DMS53 (cell line): ENCODE results near the gene KANSL1L.
"Not testable (repeated sequence)": the region's sequence is repeated elsewhere in the genome, so short reads cannot be mapped to it uniquely, and the experiment has no call there.

Source experiments
- DNase-seq: peaks from one replicate; lab custom pipeline; 2025; lab: John Stamatoyannopoulos, UW

The KANSL1L gene, protein sequence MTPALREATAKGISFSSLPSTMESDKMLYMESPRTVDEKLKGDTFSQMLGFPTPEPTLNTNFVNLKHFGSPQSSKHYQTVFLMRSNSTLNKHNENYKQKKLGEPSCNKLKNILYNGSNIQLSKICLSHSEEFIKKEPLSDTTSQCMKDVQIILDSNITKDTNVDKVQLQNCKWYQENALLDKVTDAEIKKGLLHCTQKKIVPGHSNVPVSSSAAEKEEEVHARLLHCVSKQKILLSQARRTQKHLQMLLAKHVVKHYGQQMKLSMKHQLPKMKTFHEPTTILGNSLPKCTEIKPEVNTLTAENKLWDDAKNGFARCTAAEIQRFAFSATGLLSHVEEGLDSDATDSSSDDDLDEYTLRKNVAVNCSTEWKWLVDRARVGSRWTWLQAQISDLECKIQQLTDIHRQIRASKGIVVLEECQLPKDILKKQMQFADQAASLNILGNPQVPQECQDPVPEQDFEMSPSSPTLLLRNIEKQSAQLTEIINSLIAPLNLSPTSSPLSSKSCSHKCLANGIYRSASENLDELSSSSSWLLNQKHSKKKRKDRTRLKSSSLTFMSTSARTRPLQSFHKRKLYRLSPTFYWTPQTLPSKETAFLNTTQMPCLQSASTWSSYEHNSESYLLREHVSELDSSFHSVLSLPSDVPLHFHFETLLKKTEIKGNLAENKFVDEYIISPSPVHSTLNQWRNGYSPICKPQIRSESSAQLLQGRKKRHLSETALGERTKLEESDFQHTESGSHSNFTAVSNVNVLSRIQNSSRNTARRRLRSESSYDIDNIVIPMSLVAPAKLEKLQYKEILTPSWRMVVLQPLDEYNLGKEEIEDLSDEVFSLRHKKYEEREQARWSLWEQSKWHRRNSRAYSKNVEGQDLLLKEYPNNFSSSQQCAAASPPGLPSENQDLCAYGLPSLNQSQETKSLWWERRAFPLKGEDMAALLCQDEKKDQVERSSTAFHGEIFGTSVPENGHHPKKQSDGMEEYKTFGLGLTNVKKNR

DNA sequence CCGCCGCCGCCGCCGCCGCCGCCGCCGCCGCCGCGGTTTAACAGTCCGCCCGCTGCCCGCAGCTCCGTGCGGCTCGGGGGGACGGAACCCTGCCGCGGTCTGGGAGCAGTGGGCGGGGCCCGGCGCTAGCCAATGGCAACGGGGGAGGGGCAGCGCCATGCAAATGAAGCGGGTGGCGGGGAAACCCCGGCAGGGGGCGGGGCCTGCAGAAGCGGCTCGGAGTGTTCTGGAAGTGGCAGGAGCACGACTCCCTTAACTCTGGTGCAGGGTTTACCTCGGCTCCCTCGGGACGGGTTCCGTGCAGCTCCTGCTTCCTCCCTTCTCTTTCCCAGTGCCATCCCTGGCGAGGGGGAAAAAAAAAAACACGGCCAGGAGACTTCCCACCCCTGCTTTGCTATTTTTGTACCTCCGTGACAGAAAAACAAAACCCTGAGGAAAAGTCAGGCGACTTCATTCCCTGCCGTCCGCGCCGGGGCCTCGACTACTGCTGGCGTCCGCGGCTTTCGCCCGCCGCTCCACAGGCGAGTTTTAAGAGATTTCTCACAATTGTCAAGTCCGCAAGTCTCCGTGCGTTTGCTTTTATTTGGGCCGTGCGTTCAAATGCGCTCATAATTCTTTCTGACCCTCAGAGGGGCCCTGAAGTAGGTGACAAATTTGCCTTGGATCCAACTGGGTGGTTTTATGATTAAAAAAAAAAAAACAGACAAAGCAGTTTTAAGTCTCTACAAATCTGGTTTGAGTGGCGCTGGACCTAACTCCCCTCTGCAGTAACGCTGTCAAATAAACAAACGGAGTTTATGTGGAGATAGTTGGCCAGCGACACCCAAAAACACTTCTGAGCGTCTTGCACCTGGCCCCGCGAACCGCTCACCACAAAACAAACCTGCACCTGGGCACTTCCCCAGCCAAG lies at the start of gene KANSL1L:
TSS of gene KANSL1L (minus strand) at position 101 of the 910 bp plus-strand sequence. CDS start 16,827 bp downstream, outside the sequence.
- DNase-seq, result peak; percentile 99

DNA sequence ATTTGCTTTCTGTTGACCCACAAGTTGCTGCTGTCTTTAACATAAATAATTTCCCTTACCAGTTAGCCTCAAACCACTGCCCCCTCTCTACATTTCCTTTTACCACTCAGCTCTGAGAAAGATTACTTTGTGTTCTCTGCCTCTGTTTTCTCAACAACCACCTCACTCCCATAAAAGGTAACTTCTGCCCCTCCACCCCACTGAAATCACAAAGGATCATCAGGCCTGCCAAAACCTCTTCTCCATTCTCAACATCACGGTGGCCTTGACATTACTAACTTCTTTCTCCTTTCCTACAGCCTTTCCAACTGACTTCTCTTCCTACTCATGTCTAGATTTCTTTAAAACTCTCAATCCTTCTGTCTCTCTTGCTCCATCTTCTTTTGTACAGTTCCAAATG lies 43.9 kb upstream of the KANSL1L start:
- DNase-seq, result no peak

DNA sequence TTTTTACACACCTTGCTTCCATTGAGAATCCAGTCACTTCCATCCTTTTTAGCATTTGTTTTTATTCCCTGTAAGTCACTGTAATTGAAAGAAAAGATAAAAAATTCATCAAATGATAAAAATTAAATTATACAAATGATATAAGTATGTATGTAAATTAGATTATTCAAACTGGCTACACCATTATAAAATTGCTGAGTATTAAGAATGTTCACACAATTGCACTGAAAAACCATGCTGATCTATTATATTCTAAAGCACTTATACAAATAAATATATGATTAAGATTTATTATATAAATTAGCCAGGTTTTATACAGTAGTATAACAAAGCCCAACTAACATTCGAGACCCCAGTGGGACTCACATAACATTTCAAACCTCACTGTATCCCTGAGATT lies 39.0 kb upstream of the KANSL1L start:
- DNase-seq, result no peak

DNA sequence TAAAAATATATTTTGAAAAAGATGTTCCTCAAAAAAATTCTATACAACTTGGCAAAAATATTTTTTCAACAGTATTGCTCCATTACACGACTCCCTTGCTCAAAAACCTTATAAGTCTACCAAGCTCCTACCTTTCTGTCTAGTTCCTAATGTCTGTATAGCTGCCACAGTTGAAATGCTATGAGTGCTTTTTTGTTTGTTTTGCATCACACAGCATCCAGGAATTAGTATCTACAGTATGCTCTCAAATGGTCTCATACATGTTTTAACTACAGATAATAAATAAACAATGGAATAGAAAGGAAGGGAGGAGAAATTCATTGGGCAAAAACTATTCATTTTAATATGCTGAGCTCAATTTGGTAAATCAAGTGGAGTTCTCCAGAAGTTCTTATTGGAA lies 36.7 kb upstream of the KANSL1L start:
- peak; percentile 56 for DNase-seq

DNA sequence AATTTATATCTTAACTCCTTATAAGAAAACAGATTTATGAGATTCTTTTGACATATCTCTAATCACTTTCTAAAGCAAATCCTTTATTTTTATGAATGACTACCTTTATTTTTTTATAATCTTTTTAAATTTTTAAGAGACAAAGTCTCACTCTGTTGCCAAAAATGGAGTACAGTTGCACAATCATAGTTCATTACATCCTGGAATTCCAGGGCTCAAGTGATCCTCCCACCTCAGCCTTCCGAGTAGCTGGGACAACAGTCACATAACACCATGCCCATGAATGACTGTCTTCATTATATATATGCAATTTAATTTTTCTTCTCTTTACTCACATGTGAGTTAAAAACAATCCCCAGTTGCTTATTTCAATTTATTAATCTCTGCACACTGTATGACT lies 32.3 kb upstream of the KANSL1L start:
- DNase-seq, result no peak

DNA sequence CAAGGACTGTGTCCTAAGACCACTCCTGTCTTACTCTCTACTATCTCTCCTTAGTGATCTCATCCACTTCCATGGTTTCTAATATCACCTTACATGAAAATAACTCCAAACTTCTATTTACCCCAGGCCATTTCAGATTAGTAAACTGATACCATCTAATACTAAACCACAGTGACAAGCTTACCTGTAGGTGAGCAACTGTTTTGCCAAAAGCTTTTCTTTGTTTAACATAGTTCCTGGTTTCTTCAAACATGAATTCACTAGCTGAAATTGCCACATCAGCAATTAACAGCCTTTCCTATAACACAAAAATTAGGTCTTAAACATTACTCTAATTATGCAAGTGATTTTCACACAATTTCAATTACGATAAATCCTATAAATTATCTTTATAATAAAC lies 31.9 kb upstream of the KANSL1L start:
- DNase-seq, result no peak

DNA sequence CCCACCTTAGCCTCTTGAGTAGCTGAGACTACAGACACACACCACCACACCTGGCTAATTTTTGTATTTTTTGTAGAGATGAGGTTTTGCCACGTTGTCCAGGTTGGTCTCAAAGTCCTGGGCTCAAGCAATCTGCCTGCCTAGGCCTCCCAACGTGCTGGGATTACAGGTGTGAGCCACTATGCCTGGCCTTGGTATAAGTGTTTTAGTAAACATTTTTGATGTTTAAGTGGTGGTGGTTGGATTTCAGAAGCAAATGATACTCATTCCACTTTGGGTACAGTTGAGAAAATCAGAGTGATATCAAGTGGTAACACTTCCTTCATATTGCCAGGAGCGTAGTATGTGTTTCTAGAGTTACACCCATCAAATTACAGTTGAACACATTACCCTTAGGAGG lies 28.6 kb upstream of the KANSL1L start:
- DNase-seq, result peak; percentile 65

DNA sequence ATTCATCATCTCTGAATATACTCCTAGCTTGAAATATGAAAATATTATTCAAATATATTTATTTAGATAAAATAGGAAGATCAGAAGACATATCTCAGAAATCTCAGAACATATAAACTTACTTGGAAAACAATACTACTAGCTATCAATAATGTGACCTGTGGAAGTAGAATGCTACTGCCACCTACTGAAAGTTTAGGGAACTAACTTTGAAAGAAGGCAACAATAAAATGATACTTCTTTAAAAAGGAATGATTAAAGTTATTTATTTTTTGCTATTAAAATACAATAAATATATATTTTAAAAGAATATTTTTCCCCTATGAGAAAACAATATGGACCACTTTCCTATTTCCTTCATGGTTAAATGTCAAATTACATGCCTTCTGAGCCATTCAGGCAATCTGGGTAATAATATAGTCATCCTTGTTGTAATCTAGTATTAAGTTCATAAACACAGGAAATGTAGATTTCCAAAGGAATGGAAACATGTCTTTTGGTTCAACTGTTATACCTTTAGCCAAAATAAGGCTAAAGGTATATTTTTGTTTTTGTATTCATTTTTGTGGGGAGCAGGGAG lies 28.1 kb upstream of the KANSL1L start:
- peak; percentile 63 for DNase-seq

DNA sequence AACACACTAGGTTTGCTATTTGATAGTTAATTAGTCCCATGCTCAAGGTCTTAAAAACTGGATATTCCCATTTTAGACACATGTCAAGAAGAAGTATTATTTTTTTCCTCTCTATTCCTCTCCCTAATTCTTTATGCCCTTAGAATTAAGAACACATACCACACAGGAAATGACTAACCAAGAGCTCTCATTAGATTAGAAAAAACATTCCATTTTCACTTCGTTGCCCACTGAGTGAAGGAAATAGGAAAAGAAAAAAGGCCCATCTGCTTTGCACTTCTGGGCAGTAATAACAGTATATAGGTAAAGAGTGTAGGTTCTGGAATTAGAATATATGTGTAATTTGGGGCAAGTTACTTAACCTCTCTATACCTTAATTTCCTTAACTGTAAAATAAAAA lies 27.1 kb upstream of the KANSL1L start:
- DNase-seq, result peak; percentile 30

DNA sequence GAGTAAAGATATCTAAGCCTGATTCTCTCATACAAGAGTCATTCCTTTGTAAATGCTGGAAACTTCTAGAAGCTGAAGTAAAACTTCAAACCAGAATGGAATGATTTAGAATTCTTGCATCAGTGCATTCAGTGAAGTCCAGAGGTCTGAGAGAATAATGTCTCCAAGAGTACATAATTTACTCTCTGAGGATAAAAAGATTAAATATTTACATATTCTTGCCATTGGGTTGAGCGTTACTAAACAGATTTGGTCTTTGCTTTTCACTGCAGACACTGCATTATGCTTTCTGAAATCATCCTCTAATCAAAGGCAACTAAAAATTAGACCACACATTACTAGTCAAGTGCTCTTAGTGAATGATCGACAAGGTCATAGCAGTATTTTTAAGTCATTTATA lies 26.5 kb upstream of the KANSL1L start:
- DNase-seq, result no peak

DNA sequence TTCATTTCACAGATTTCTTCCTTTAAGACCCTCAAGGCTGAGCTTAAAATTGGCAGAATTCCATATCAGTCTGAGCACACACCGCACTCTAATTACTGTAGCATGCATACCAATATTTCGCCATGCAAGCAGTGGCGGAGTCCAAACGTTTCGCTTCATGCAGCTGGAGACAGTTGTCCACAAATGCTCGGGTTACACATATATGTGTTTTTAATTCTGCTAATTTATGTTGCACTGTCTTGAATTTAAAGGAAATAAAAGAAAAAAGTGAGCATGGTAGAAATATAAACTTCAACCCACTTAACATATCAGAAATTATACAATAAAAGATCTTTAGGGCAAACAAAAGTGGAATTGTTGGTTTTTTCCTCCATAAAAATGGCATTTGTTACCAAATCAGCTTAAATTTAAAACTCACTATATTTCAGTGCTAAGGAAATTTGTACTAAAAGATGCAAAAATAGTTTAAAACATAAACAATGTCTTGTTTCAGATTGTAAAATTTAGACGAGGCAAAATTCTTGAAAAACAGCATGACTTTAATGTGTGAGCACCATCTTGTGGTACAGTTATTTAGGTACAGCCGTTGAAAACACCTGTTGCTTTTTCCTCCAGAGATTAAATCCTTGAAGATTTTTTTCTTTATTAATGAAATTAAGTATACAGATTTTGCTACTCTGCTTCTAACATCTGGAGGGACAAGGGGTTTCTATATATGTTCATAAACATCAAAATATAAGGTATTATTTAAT lies 24.1 kb upstream of the KANSL1L start:
- peak; percentile 79 for DNase-seq

DNA sequence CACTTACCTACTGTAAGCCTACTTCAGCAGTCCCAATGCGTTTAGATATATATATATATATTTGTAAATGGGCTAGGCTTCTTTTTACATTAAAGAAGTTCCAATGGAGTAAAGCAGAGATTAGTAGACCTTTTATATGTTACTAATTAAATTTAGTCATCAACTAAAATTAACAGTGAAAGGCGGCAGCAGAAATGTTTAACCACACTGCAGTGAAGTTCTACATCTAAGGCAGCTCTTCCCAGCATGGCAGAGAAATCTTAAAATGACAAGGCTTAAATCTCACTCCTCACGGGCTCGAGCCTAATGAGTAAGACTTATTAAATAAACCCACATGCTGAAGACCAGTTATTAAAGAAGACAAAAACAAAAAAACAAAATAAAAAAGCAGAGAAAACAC lies 19.1 kb upstream of the KANSL1L start:
- no peak for DNase-seq

DNA sequence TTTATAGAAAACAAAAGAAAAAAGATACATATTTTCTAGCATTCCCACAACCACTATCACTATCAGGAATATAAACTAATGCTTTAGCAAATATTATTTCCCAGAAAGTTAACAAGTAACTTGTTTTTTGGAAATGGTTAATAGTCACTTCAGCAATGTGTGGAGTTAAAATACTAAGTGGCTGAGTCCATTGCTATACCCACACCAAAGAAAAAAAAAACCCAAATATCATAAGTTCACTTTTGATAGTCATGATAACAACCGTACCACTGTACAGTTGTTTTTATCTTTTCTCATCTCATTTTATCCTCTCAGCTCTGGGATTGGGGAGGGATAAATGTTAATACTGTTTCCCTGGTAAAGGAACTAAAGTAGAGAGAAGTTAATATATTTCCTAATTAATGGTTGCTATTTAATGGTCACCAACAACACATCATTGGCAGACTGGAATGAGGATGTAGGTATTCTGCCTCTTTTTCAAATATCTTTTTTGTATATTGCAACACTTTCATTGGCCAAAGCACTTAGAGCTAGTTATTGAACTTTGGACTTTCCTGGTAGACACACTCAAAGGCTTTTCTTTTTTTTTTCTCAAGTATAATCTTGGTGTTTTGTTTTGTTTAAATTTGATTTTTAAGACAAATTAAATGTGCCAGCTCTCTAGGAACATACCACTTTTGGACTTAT lies 18.4 kb upstream of the KANSL1L start:
- peak; percentile 64 for DNase-seq

DNA sequence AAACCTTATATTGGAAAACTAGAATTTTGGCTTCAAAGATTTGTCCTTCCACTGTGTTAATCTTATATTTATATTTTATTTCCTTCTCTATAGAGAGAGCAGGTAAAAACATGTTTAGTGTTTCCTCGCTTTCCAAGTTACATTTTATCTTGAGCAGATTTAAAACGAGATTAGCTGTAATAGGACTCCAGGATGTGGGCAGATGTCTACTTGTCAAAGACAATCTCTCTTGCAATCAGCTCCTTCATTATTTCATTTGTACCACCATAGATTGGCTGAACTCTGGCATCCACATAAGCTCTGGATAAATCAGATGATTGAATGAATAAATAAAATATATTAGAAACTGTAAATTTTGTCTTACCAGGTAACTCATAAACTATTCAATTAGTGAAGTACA lies 17.5 kb upstream of the KANSL1L start:
- no peak for DNase-seq

DNA sequence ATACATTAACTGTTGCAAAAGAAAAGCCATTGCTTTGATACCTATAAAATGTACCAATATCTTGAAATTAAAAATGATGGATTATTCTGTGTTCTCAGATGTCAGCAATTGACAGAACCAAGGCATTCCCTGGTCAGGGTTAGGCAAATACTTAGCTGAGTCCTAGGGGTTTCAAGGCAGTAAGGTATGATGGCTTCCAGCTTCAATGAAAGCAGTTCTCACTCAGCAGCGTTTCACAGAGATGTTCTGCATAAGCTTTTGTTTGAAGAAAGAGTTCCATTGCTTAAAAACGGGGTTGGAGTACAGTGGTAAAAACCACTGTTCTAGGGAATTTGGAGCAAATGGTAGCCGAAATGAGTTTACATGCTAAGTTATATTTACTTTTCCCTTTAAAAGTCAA lies 17.0 kb upstream of the KANSL1L start:
- DNase-seq, result no peak

DNA sequence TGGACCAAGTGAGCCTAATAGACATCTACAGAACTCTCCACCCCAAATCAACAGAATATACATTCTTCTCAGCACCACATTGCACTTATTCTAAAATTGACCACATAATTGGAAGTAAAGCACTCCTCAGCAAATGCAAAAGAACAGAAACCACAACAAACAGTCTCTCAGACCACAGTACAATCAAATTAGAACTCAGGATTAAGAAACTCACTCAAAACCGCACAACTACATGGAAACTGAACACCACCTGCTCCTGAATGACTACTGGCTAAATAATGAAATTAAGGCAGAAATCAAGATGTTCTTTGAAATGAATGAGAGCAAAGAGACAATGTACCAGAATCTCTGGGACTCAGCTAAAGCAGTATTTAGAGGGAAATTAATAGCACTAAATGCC lies 12.7 kb upstream of the KANSL1L start:
- not testable (repeated sequence) for DNase-seq

DNA sequence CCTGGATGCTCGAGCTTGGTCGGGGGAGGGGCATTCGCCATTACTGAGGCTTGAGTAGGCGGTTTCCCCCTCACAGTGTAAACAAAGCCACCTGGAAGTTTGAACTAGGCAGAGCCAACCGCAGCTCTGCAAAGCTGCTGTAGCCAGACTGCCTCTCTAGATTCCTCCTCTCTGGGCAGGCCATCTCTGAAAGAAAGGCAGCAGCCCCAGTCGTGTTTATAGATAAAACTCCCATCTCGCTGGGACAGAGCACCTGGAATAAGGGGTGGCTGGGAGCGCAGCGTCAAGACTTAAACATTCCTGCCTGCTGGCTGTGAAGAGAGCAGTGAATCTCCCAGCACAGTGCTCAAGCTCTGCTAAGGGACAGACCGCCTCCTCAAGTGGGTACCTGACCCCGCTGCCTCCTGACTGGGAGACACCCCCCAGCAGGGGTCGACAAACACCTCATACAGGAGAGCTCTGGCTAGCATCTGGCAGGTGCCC lies 10.4 kb upstream of the KANSL1L start:
- peak; percentile 83 for DNase-seq

DNA sequence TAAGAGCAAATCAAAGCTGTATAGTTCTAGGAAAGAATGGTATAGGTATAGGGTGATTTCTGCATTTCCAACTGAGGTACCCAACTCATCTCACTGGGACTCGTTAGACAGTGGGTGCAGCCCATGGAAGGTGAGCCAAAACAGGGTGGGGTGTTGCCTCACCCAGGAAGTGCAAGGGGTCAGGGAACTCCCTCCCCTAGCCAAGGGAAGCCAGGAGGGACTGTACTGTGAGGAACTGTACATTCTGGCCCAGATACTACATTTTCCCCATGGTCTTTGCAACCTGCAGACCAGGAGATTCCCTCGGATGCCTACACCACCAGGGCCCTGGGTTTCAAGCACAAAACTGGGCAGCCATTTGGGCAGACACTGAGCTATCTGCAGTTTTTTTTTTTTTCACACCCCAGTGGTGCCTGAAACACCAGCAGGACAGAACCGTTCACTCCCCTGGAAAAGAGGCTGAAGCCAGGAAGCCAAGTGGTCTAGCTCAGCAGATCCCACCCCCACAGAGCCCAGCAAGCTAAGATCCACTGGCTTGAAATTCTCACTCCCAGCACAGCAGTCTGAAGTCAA lies 9.9 kb upstream of the KANSL1L start:
- DNase-seq, result not testable (repeated sequence)

DNA sequence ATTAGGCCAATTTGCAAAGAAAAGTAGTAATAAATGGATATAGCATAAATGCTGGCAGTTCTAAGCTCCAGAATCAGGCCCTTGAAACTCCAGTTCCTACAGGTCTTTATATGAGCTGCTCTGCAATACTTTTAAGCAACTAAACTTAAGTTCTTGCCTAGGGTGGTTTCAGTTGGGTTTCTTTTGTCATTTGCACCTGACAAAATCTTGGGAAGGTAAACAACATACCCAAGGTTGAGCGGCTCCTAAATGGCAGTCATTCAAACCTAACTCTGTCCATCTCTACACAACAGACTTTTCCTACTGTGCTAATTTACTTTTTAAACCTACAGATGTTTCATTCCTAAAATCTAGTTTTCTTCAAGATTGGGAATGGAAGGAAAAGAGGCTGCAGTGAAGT lies 9.3 kb upstream of the KANSL1L start:
- DNase-seq, result no peak
